T-helper 2 cell (primary cell): ENCODE data around the gene COL6A6.

ENCODE experiments used
- DNase-seq, 5 experiments: peaks; one replicate each; pipeline versions ENCODE4 v3.0.0 to v3.0.0-alpha.2; 2012 to 2022
- total RNA-seq, 2 donors: gene quantifications; one replicate each; lab custom pipeline; 2026; lab: John Stamatoyannopoulos, UW

COL6A6 gene
- 0 reads per million in 2 donors for total RNA-seq

- DNase-seq = peak in 1 of 5 experiments; percentile 12
These were observed at the start of gene COL6A6 for GRCh38 chr3:130516645-130517512. Gene COL6A6 (plus strand): TSS chr3:130517177. CDS start chr3:130560365, 43,188 bp downstream.

- no peak for DNase-seq
These were observed 48.7 kb upstream of the COL6A6 start for GRCh38 chr3:130468311-130468710.

GRCh38 chr3:130470126-130470525 is 46.9 kb upstream of the COL6A6 start:
- no peak for DNase-seq

GRCh38 chr3:130473416-130473815 is 43.6 kb upstream of the COL6A6 start:
- no peak for DNase-seq

GRCh38 chr3:130480736-130481135 is 36.2 kb upstream of the COL6A6 start:
- DNase-seq = peak in 1 of 5 experiments; percentile 2

- no peak for DNase-seq
These were observed 28.7 kb upstream of the COL6A6 start for GRCh38 chr3:130488288-130488687.

- no peak for DNase-seq
These were observed 28.1 kb upstream of the COL6A6 start for GRCh38 chr3:130488769-130489450.

- DNase-seq = no peak
These were observed 26.7 kb upstream of the COL6A6 start for GRCh38 chr3:130490241-130490640.

- no peak for DNase-seq
These were observed 25.5 kb upstream of the COL6A6 start for GRCh38 chr3:130491431-130491830.

- no peak for DNase-seq
These were observed 12.3 kb upstream of the COL6A6 start for GRCh38 chr3:130504701-130505100.

GRCh38 chr3:130506031-130506430 is 10.9 kb upstream of the COL6A6 start:
- DNase-seq = no peak

GRCh38 chr3:130507746-130508145 is 9.2 kb upstream of the COL6A6 start:
- no peak for DNase-seq

- no peak for DNase-seq
These were observed 8.0 kb upstream of the COL6A6 start for GRCh38 chr3:130509008-130509407.

GRCh38 chr3:130514681-130515080 is 2.3 kb upstream of the COL6A6 start:
- DNase-seq = no peak

GRCh38 chr3:130515755-130516154 is 1.2 kb upstream of the COL6A6 start:
- no peak for DNase-seq

GRCh38 chr3:130517602-130518001 is 625 bp downstream of the COL6A6 start:
- no peak for DNase-seq

GRCh38 chr3:130519754-130520153 is 2.8 kb downstream of the COL6A6 start:
- DNase-seq = no peak

GRCh38 chr3:130522399-130522798 is 5.4 kb downstream of the COL6A6 start:
- no peak for DNase-seq

- no peak for DNase-seq
These were observed 10.4 kb downstream of the COL6A6 start for GRCh38 chr3:130527426-130527825.

- no peak for DNase-seq
These were observed 11.1 kb downstream of the COL6A6 start for GRCh38 chr3:130528120-130528519.

GRCh38 chr3:130529486-130530215 is 12.7 kb downstream of the COL6A6 start:
- DNase-seq = no peak

GRCh38 chr3:130533247-130533646 is 16.3 kb downstream of the COL6A6 start:
- DNase-seq = no peak

- no peak for DNase-seq
These were observed 20.8 kb downstream of the COL6A6 start for GRCh38 chr3:130537673-130538304.
